Amniotic stem cell (primary cell): ENCODE results near the gene TAF1.
"Not testable (repeated sequence)": the region's sequence is repeated elsewhere in the genome, so short reads cannot be mapped to it uniquely, and the experiment has no call there.

ENCODE experiments used
- DNase-seq: peaks from one replicate; lab custom pipeline; 2025; lab: John Stamatoyannopoulos, UW

TAF1 gene

DNA sequence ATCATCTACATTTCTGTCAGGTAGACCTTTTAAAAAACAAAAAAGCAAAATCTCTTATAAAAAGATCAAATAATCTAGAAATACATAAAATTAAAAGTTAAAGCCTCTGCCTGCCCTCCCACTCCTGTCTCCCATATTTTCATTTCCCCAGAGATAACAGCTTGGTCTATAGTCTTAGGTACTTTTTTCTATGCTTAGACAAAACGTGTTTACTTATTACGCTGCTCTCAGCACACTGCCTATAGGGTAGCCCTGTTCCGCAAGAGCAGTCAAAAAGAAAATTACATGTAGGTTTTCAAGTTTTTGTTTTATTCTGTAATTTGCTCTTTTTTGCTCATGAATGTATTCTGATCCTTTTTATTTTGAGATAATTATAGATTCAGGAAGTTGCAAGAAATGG is 73.3 kb downstream of the TAF1 start:
- DNase-seq: no peak

- no peak for DNase-seq
These were observed 73.7 kb downstream of the TAF1 start for GRCh38 chrX:71439896-71440295.

- DNase-seq: no peak
These were observed 74.2 kb downstream of the TAF1 start for GRCh38 chrX:71440401-71440800.

- not testable (repeated sequence) for DNase-seq
These were observed 75.7 kb downstream of the TAF1 start for GRCh38 chrX:71441809-71442208.

DNA sequence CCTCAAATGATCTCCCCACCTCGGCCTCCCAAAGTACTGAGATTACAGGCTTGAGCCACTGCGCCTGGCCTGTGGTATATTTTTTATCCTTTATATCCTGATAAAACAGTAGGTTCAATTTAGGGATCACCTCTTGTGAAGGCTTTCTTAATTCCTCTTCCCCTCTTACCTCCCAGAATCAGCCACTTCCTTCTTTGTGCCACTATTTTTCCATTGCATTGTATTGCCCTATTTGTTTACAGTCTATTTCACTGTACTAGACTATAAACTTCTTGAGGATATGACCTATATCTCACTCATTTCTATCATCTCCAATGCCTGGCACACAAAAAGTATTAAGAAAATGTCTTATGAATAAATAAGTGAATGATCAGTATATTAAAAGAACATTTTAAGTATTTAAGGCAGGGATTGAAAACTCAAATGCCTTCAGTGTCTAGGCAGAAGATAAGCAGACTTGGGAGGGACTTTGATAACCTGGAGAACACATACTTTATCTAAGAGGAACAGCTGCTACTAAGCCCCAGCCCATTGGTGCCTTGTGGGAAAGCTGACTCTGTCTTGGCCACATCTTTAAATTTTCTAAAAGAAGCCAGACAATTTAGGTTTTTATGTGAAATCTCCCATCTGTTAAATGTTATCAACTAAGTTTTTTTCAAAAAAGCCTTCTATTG is 84.4 kb downstream of the TAF1 start:
- DNase-seq: no peak

GRCh38 chrX:71451518-71451917 is 85.4 kb downstream of the TAF1 start:
- not testable (repeated sequence) for DNase-seq

DNA sequence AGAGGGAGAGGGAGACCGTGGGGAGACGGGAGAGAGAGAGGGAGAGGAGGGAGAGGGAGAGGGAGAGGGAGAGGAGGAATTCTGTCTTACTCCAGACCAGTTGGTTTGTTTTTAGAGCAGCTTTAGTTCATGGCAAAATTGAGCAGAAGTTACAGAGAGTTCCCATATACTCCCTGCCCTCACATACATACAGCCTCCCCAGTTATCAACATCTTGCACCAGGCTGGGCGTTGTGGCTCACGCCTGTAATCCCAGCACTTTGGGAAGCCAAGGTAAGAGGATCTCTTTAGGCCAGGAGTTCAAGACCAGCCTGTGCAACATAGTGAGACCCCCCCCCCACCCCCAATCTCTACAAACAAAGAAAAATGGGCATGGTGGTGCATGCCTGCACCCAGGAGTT is 86.9 kb downstream of the TAF1 start:
- DNase-seq: no peak

DNA sequence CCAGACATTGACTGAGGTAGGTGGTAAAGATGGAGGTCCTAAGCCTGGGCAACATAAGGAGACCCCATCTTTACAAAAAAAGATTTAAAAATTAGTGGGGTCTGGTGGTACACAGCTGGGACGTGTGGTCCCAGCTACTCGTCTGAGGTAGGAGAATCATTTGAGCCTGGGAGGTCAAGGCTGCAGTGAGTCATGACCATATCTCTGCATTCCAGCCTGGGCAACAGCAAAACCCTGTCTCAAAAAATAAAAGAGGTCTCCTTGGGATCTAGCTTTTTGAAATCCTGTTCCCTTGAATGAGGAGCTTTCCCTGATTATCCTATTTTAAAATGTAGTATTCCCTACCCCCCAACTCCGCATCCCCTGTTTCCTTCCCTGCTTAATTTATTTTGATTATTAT is 88.1 kb downstream of the TAF1 start:
- DNase-seq: no peak

- no peak for DNase-seq
These were observed 92.7 kb downstream of the TAF1 start for GRCh38 chrX:71458866-71459265.

DNA sequence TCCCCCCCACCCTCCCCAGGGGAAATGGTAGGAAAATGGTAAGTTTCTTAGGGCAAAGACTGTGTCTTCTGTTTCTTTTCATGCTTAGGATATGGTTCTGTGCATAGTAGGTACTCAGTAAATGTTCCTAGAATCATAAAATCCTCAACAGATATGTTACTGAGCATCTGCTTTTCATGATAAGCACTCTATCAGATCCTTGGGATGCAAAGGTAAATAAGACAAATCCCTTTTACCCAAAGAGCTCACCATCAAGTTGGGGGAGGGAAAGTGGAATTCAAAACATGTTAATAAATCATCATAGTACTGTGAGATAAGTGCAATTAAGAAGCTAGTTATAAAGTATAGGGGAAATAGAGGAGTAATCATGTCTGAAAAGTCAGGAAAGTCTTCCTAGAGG is 98.8 kb downstream of the TAF1 start:
- DNase-seq: no peak

- no peak for DNase-seq
These were observed 100.9 kb downstream of the TAF1 start for GRCh38 chrX:71466979-71467523.

DNA sequence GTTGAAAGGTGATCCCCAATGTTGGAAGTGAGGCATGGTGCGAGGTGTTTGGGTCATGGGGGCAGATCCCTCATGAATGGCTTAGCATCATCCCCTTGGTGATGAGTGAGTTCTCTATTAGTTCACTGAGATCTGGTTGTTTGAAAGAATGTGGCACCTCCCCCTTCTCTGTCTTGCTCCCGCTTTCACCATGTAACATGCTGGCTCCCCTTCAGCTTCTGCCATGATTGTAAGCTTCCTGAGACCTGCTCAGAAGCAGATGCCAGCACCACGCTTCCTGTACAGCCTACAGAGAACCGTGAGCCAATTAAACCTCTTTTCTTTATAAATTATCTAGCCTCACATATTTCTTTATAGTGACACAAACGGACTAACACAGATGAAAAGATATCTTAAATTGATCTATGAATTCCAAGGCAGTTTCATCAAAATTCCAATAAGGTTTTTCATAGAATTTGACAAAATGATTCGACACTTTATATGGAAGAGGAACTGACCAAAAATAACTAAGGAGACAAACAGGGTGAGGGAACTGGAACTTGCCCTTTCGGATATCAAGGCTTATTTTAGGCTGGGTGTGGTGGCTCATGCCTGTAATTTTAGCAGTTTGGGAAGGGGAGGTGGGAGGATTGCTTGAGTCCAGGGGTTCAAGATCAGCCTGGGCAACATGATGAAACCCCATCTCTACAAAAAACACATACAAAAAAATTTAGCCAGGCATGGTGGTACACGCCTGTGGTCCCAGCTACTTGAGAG is 109.8 kb downstream of the TAF1 start:
- no peak for DNase-seq

DNA sequence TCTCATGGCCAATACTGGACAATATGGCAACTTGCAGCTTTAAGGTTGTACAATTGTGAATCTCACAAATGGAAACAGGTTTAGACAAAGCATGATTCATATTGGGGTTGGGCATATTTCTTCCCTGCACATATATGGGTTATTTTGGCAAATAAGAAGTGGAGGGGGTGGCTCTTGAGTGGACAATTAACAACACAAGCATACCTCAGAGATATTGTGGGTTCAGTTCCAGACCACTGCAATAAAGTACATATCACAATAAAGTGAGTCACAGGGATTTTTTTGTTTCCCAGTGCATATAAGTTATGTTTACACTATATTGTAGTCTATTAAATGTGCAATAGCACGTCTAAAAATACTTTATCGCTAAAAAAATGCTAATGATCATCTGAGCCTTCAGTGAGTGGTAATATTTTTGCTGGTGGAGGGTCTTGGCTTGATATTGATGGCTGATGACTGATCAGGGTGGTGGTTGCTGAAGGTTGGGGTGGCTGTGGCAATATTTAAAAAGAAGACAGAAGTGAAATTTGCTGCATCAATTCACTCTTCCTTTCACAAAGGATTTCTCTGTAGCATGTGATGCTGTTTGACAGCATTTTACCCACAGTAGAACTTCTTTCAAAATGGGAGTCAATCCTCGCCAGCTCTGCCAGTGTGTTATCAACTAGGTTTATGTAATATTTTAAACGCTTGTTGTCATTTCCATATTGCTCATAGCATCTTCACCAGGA is 116.2 kb downstream of the TAF1 start:
- no peak for DNase-seq

- DNase-seq: no peak
These were observed 121.7 kb downstream of the TAF1 start for GRCh38 chrX:71487814-71488213.

DNA sequence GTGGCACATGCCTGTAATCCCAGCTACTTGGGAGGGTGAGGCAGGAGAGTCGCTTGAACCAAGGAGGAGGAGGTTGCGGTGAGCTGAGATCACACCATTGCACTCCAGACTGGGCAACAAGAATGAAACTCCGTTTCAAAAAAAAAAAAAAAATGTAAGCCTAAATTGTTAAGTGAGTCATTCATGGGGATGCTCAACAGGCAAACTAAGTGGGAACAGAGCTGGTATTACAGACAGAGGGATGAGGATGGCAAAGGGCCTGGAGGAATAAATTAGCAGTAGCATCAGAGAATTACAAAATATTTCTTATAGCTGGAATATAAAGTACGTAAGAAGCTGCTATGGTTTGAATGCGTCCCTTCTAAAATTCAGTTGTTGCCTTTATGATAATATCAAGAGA is 123.4 kb downstream of the TAF1 start:
- no peak for DNase-seq

DNA sequence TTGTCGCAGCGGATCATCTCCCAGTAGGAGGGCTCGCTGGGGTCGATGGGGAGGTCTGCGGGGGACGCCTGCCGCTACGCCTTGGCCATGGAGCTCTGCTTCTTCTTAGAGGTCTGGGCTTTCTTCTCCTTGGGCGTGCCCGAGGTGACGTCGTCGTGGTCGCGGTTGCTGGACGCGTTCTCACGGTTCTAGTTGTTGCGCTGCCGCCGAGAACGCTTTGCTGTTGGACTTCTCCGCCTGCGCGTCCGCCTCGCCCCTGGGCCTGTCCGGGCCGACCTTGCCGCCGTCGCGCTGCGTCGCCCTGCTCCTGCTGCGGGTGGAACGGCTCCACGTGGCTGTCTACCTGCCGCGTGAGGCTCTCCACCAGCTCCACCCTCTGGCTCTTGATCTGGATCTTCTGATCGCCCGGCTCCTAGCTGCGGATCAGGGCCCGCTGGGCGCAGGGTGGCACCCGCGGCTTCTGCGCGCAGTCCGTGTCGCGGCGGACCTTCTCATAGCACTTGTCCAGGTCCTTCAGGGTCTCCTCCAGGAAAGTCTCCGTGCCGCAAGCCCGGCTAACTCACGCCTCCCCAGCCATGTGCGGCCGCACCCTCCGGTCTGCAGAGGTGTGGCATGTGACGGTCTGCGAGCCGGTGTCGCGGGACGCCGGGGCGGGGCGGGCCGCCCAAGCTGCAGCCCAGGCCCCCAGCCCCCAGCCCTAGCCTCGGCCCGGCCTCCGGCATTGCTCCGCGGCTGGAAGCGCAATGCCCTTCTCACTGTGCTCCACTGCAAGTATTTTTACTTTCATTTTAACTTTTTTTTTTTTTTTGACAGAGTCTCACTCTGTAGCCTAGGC is 126.3 kb downstream of the TAF1 start:
- DNase-seq: no peak

DNA sequence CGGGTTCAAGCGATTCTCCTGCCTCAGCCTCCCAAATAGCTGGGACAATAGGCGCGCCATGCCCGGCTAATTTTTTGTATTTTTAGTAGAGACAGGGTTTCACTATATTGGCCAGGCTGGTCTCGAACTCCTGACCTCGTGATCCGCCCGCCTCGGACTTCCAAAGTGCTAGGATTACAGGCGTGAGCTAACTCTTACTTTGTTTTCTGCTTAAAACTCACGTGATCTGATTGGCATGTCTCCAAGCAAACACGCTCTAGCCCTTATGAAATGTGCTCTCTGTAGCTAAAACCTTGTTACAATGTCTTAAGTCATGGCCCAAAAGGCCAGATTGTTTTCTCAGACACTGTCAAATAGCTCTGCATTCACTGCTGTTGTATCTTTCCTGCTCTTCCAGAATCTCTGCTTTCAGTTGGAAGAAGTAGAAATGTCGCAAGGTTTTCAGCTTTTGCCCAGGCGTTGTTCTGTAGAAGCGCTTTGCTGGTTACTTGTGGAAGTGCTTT is 127.0 kb downstream of the TAF1 start:
- no peak for DNase-seq

GRCh38 chrX:71495979-71496378 is 129.8 kb downstream of the TAF1 start:
- not testable (repeated sequence) for DNase-seq

DNA sequence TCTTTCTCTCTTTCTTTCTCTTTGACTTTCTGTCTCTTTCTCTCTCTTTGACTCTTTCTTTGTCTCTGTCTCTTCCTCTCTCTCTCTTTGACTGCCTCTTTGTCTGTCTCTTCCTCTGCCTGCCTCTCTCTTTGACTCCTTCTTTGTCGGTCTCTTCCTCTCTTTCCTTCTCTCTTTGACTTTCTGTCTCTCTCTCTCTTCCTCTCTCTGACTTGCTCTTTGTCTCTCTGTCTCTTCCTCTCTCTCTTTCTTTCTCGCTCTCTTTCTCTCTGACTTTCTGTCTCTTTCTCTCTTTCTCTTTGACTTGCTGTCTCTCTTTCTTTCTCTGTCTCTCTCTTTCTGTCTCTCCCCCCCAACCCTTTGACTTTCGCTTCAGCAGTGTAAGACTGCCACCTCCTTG is 130.3 kb downstream of the TAF1 start:
- DNase-seq: no peak

DNA sequence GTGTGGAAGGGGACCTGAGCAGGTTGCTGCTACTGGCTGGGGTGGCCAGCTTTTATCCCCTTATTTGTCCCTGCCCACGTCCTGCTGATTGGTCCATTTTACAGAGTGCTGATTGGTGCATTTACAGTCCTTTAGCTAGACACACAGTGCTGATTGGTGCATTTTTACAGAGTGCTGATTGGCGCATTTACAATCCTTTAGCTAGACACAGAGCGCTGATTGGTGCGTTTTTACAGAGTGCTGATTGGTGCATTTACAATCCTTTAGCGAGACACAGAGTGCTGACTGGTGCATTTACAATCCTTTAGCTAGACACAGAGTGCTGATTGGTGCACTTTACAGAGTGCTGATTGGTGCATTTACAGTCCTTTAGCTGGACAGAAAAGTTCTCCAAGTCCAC is 135.9 kb downstream of the TAF1 start:
- not testable (repeated sequence) for DNase-seq

- no peak for DNase-seq
These were observed 138.2 kb downstream of the TAF1 start for GRCh38 chrX:71504346-71504745.

DNA sequence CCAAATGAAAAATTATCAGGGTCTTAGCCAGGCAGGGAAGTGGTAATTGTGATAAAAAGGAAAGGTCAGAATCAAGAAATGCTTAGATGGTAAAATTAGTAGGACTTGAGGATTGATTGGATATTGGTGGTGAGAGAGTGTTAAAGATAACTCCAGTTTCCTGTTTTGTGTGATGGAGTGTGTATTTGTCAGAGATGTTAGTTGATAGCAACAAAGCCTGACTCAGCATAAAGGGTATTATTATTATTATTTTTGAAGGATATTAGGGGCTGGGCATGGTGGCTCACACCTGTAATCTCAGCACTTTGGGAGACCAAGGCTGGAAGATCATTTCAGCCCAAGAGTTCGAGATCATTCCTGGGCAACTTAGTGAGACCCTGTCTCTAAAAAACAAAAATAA is 143.1 kb downstream of the TAF1 start:
- DNase-seq: no peak
